Activated T-cell treated with anti-CD3 and anti-CD28 coated beads, Interleukin-2, amount 50 U/mL, for 48 hours (primary cell): ENCODE data around the gene SNRPA1.

Source experiments
- DNase-seq, 2 experiments: peaks; one replicate each; pipeline ENCODE4 v3.0.0-alpha.2; 2020

SNRPA1 gene

DNA sequence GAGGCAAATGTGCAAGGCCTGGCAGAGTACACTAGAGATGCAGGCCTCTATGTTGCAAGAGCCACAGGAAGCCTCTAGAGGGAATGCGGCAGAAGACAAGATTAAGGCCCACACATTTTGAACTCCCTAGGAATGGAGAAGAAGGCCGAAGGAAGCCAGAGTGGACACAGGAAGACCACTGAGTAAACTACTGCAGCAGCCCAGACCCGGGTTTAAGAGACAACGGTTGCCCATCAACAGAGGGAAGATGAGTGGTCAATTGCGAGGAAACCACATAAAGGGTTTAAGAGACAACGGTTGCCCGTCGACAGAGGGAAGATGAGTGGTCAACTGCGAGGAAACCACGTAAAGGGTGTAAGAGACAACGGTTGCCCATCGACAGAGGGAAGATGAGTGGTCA is 57.8 kb downstream of the SNRPA1 start:
- DNase-seq = no peak

DNA sequence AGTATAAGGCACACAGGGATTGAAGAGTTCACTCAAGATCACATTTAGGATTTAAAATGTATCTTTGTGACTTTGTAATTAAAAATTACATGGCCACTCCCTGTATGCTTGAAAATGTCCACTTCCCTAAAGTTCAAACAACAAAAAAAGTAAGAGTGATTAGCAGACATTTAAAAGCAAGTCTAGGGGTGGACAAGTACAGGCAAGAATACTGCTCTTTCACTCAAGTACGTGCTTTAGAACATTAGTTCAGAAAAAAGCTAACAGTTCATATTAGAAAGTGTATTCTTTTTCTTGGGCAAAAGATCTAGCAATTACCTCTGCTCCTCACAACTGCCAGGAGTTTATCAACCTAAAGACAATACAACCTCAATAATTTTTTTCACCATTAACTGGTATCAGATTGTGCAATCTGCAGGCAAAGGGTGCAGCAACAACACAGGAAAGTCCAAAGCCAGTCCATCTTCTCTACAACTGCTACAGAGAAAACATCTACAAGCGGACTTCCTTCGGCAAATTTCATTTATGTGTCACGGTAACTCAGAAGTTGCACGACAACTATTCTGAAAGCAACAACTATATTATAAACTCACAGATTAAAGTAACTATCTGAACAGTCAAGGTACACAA is 61.3 kb downstream of the SNRPA1 start:
- no peak for DNase-seq

DNA sequence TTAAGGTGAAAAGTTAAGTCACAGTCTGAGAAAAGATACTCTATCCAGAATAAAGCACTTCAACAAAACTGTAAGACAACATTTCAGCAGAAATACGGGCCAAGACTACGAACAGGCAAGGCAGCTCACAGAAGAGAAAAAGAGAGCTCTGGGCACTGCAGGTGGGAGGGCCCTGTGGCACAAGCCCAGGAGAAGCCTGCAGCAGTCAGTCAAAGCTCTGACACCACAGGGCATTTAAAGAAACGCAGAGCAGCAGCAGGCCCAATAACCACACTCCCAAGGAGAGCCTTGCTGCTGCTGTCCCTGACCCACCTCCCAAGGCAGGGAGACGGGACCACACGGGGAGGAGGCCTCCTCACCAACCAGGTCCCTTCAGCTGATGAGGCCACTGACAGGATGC is 62.4 kb downstream of the SNRPA1 start:
- no peak for DNase-seq
